B cell (primary cell): ENCODE results near the gene EIF5A. TPM values are rescaled to one million over a fixed set of nuclear protein-coding genes. Genes with fewer than 3 reads are reported as not detected.

Experiments used
- ATAC-seq: fragments of 200-7000 bp; cut with Tn5 transposase; one replicate; pipeline ENCODE4 v1.10.0; 2021; ENCODE audit warnings: low read depth, mild to moderate bottlenecking, moderate number of reproducible peaks, moderate library complexity
- CTCF ChIA-PET: fragments of 350-600 bp; sonication (Branson Sonifier 250); formaldehyde crosslinking; loops from one replicate; lab custom pipeline; 2021; ENCODE audit warnings: antibody characterized with exemption, inconsistent platforms; lab: Charles Lee
- POLR2A ChIA-PET: fragments of 350-600 bp; sonication (Branson Sonifier 250); formaldehyde crosslinking; loops from one replicate; lab custom pipeline; 2021; ENCODE audit warnings: antibody characterized with exemption; lab: Charles Lee
- DNase-seq: peaks from one replicate; pipeline ENCODE4 v3.0.0; 2013
- H2AFZ ChIP-seq: 2 replicates; pipeline ENCODE4 v1.6.1; 2012; ENCODE audit warnings: mild to moderate bottlenecking, low read depth, low read length; ENCODE audit not compliant: insufficient read depth, poor library complexity, severe bottlenecking
- H3K27ac ChIP-seq, 2 donors: 1 replicate in 1 of 2; 2 replicates in 1 of 2; pipeline ENCODE4 v1.5.1; 2012 to 2013; ENCODE audit warnings: low read length in 2 of 2, mild to moderate bottlenecking in 2 of 2, moderate library complexity in 1 of 2
- H3K27me3 ChIP-seq, 4 experiments: fragments of 200-600 bp in 1 of 4; sonication (generic) in 1 of 4; replicated peaks in 1 of 4; 1 replicate in 2 of 4; 2 replicates in 2 of 4; pipeline versions ENCODE4 v1.6.1 to v1.7.0; 2013 to 2016; ENCODE audit warnings: low read length in 3 of 4, mild to moderate bottlenecking in 2 of 4, mixed read lengths in 1 of 4, moderate library complexity in 1 of 4; ENCODE audit not compliant: insufficient read depth in 4 of 4, control insufficient read depth in 3 of 4; ENCODE audit errors: control extremely low read depth in 1 of 4
- H3K36me3 ChIP-seq, 2 experiments: replicated peaks in 1 of 2; 1 replicate in 1 of 2; 2 replicates in 1 of 2; pipeline versions ENCODE4 v1.6.1 to v1.7.1; 2013; ENCODE audit warnings: low read length in 1 of 2; ENCODE audit not compliant: insufficient read depth in 2 of 2, control insufficient read depth in 1 of 2; ENCODE audit errors: control extremely low read depth in 1 of 2, extremely low read depth in 1 of 2
- H3K4me1 ChIP-seq, 2 donors: fragments of 200-600 bp in 1 of 2; sonication (generic) in 1 of 2; 1 replicate in 1 of 2; 2 replicates in 1 of 2; pipeline versions ENCODE4 v1.5.1 to v1.6.1; 2013 to 2017; ENCODE audit warnings: low read length in 2 of 2; ENCODE audit not compliant: control insufficient read depth in 2 of 2, insufficient read depth in 2 of 2
- H3K4me2 ChIP-seq: replicated peaks from 2 replicates; pipeline ENCODE3; 2012; ENCODE audit warnings: mild to moderate bottlenecking, low read depth, low read length; ENCODE audit not compliant: poor library complexity, severe bottlenecking
- H3K4me3 ChIP-seq, 5 experiments: fragments of 200-600 bp in 1 of 5; sonication (generic) in 1 of 5; 1 replicate in 3 of 5; 2 replicates in 2 of 5; pipeline versions ENCODE4 v1.5.1 to v1.7.0; 2011 to 2016; ENCODE audit warnings: low read length in 4 of 5, mild to moderate bottlenecking in 4 of 5, low read depth in 2 of 5, control low read depth in 1 of 5, moderate library complexity in 1 of 5; ENCODE audit not compliant: insufficient read depth in 1 of 5; ENCODE audit errors: control extremely low read depth in 1 of 5, extremely low read depth in 1 of 5
- H3K79me2 ChIP-seq: fragments of 200-600 bp; sonication (generic); one replicate; pipeline ENCODE4 v1.6.0; 2016; ENCODE audit warnings: low read length; ENCODE audit not compliant: control insufficient read depth, insufficient read depth
- H3K9ac ChIP-seq: fragments of 200-600 bp; sonication (generic); 2 replicates; pipeline ENCODE4 v1.6.1; 2017; ENCODE audit warnings: mild to moderate bottlenecking, low read length, moderate library complexity
- H3K9me3 ChIP-seq, 3 donors: one replicate each; pipeline versions ENCODE4 v1.6.1 to v1.7.1; 2013; ENCODE audit warnings: low read length in 2 of 3; ENCODE audit not compliant: control insufficient read depth in 2 of 3, insufficient read depth in 1 of 3; ENCODE audit errors: control extremely low read depth in 1 of 3
- H4K20me1 ChIP-seq: 2 replicates; pipeline ENCODE4 v1.6.0; 2012; ENCODE audit warnings: mild to moderate bottlenecking, low read length; ENCODE audit not compliant: insufficient read depth, control insufficient read depth, poor library complexity, severe bottlenecking
- H3K27ac Mint-ChIP-seq: one replicate; pipeline ENCODE4 v1.8.0; 2021; ENCODE audit warnings: mixed read lengths
- H3K27me3 Mint-ChIP-seq: one replicate; pipeline ENCODE4 v1.8.0; 2021; ENCODE audit warnings: mixed read lengths
- H3K4me1 Mint-ChIP-seq: one replicate; pipeline ENCODE4 v1.8.0; 2021; ENCODE audit warnings: mixed read lengths
- H3K4me3 Mint-ChIP-seq: one replicate; pipeline ENCODE4 v1.8.0; 2021; ENCODE audit warnings: mixed read lengths
- H3K9me3 Mint-ChIP-seq: one replicate; pipeline ENCODE4 v1.8.0; 2022; ENCODE audit warnings: mixed read lengths; ENCODE audit not compliant: insufficient read depth
- CTCF ChIP-seq: fragments of 200-600 bp; IDR thresholded peaks from one replicate; pipeline ENCODE4 v1.8.0; 2022; ENCODE audit warnings: antibody characterized with exemption, mild to moderate bottlenecking
- EZH2 ChIP-seq: IDR thresholded peaks from 2 replicates; pipeline ENCODE4 v1.6.1; 2012; ENCODE audit warnings: borderline replicate concordance, low read depth, mild to moderate bottlenecking, moderate library complexity, low read length; ENCODE audit not compliant: insufficient read depth, poor library complexity, severe bottlenecking
- WGBS: methylation state at CpG from one replicate; pipeline ENCODE4 v1.1.5; 2013; ENCODE audit warnings: missing lambda C conversion rate; ENCODE audit not compliant: insufficient coverage; 5-methylcytosine and 5-hydroxymethylcytosine counted together
- intact Hi-C: fragments of 100-400 bp; cut with micrococcal nuclease; formaldehyde crosslinking; loops from one replicate; pipeline ENCODE4 v1.10.0; 2022
- polyA plus RNA-seq: library from polyadenylated mRNA; depleted of rRNA; stranded (reverse); fragments of >200 nt; gene quantifications from 2 replicates; pipeline ENCODE4 v1.2.3, GENCODE V29; 2012
- total RNA-seq, 2 donors: library from RNA; stranded (reverse); fragments of 120-200 nt in 1 of 2; gene quantifications; 1 replicate in 1 of 2; 2 replicates in 1 of 2; pipeline versions ENCODE4 v1.2.3 to v1.2.4, GENCODE V29; 2013 to 2022

EIF5A gene
- total and polyA plus RNA-seq, 2 donors (not counting 1 experiment from before 2014, with no cell fraction given): 233 to 576 TPM

DNA sequence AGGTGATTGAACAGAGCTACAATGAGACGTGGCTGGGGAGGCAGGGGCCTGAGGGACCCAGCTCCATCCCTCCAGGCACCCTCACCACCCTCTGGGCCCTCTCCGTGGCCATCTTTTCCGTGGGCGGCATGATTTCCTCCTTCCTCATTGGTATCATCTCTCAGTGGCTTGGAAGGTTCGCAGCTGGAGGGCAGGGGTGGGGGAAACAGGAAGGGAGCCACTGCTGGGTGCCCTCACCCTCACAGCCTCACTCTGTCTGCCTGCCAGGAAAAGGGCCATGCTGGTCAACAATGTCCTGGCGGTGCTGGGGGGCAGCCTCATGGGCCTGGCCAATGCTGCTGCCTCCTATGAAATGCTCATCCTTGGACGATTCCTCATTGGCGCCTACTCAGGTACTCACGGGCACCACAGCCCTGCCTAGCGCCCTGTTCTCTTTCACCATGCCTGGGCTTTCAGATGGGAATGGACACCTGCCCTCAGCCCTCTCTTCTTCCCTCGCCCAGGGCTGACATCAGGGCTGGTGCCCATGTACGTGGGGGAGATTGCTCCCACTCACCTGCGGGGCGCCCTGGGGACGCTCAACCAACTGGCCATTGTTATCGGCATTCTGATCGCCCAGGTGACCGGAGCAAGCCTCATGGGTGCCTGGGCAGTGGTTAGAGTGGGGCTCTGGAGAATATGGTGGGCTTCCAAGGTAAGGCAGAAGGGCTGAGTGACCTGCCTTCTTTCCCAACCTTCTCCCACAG is 23.8 kb upstream of the EIF5A start:
- Mint-ChIP-seq H3K9me3 (no peaks in the 10 kb centered on the region), H3K4me3 (peak overlapping the region; percentile 19), H3K27me3 (peaks cover 37% of the 10 kb centered on the region), H3K27ac (peak overlapping the region; percentile 15), H3K4me1 (peaks cover 20% of the 10 kb centered on the region)
- Histone ChIP-seq H3K4me3 (no peak overlapping the region), H4K20me1 (no peaks in the 10 kb centered on the region), H3K9ac (no peak overlapping the region), H3K27ac (no peak overlapping the region), H3K9me3 (peaks cover 0 to 18% (median 0%) of the 10 kb centered on the region in 3 donors), H3K4me1 (peaks cover 20 to 31% of the 10 kb centered on the region in 2 donors), H3K4me2 (no peak overlapping the region), H2AFZ (no peak overlapping the region), H3K36me3 (no peaks in the 10 kb centered on the region), H3K27me3 (peaks cover 0 to 54% (median 13%) of the 10 kb centered on the region in 4 experiments), H3K79me2 (no peaks in the 10 kb centered on the region)
- ATAC-seq (no peak), DNase-seq (no peak)
- ChIA-PET POLR2A (interaction anchor here (0.6 to 1.8 kb wide), 2 partner anchors 13 to 196 kb away, joined by 3 to 4 read pairs; partner anchors contain the start of gene ZBTB4), CTCF (interaction anchor here (0.6 to 10.9 kb wide), 6 partner anchors 10 to 237 kb away, joined by 3 to 115 read pairs (median 4); no protein-coding TSS in a partner anchor)
- 86% methylated on average over 10 of the region's 18 CpGs for WGBS
- TF ChIP-seq EZH2 (no peak), CTCF (no peak)
- intact Hi-C loops: no loop called here

DNA sequence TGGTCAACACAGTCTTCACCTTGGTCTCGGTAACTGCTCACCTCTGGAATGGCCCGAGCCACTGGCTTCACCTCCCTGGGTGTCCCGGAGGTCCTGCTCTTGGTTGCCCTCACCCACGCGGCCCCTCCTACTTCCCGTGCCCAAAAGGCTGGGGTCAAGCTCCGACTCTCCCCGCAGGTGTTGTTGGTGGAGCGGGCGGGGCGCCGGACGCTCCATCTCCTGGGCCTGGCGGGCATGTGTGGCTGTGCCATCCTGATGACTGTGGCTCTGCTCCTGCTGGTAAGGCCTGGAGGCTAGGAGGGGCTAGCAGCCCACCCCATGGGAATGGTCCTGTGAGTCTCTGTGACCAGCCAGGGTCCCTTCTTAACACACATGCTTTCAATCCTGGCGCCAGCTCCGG is 22.5 kb upstream of the EIF5A start:
- H3K4me1 ChIP-seq: peaks cover 20 to 31% of the 10 kb centered on the region in 2 donors
- intact Hi-C loops: no loop called here
- Mint-ChIP-seq H3K27me3 (peaks cover 39% of the 10 kb centered on the region), H3K4me1 (peaks cover 20% of the 10 kb centered on the region), H3K9me3 (no peaks in the 10 kb centered on the region), H3K4me3 (no peak overlapping the region), H3K27ac (no peak overlapping the region)
- no peak overlapping the region for H3K9ac ChIP-seq
- ATAC-seq: no peak
- ChIA-PET POLR2A (no interaction called here), CTCF (interaction anchor here (1.3 to 10.9 kb wide), 4 partner anchors 13 to 228 kb away, joined by 3 to 115 read pairs (median 4); no protein-coding TSS in a partner anchor)
- peaks cover 0 to 57% (median 14%) of the 10 kb centered on the region in 4 experiments for H3K27me3 ChIP-seq
- H3K4me2 ChIP-seq: no peak overlapping the region
- DNase-seq: no peak
- no peak overlapping the region for H3K4me3 ChIP-seq
- no peaks in the 10 kb centered on the region for H3K36me3 ChIP-seq
- WGBS: 93% methylated on average over 16 of the region's 16 CpGs
- no peak for TF ChIP-seq CTCF
- no peak overlapping the region for H3K27ac ChIP-seq
- no peak overlapping the region for H2AFZ ChIP-seq
- no peaks in the 10 kb centered on the region for H3K79me2 ChIP-seq
- H4K20me1 ChIP-seq: no peaks in the 10 kb centered on the region
- peaks cover 0 to 18% (median 0%) of the 10 kb centered on the region in 3 donors for H3K9me3 ChIP-seq
